OCI-LY1 (cell line): Measurements from ENCODE around the gene ASZ1.

Experiments used
- EZH2 ChIP-seq: fragments of 200-600 bp; sonication (generic), shearing (Covaris generic); IDR thresholded peaks from 2 replicates; pipeline ENCODE4 v1.8.0; 2017; ENCODE audit warnings: borderline replicate concordance, mixed run types, mild to moderate bottlenecking, antibody characterized with exemption, low read length, moderate library complexity, mixed read lengths
- TF ChIP-seq, protein P1 (sequence below): fragments of 200-600 bp; sonication (generic), shearing (Covaris generic); IDR thresholded peaks from 2 replicates; pipeline ENCODE4 v1.5.1; 2017; ENCODE audit warnings: mild to moderate bottlenecking, antibody characterized with exemption, low read length, moderate library complexity, mixed read lengths

DNA sequence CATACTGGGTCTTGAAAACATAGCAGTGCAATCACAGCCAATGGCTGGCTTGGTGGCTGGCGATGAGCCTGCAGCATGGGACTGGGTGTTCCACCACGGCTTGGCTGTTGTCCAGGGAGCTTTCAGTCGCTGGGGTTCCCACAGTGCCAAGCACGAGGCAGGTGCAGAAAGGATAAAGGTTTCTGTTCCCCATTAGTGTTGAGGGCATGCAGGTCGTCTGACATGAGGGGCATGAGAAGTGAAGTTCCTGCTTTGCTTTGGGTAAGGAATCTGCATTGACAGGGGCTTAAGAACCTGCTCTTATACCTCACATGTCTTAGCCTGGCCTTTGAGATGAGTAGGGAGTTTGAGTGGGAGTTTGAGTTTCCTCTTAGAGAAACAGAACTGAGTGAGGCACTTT, 43.5 kb upstream of the ASZ1 start:
- TF ChIP-seq, protein P1, sequence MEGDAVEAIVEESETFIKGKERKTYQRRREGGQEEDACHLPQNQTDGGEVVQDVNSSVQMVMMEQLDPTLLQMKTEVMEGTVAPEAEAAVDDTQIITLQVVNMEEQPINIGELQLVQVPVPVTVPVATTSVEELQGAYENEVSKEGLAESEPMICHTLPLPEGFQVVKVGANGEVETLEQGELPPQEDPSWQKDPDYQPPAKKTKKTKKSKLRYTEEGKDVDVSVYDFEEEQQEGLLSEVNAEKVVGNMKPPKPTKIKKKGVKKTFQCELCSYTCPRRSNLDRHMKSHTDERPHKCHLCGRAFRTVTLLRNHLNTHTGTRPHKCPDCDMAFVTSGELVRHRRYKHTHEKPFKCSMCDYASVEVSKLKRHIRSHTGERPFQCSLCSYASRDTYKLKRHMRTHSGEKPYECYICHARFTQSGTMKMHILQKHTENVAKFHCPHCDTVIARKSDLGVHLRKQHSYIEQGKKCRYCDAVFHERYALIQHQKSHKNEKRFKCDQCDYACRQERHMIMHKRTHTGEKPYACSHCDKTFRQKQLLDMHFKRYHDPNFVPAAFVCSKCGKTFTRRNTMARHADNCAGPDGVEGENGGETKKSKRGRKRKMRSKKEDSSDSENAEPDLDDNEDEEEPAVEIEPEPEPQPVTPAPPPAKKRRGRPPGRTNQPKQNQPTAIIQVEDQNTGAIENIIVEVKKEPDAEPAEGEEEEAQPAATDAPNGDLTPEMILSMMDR: no peak
- TF ChIP-seq EZH2: no peak
